ENCODE measurements around the gene OR2M3. TPM values are rescaled to one million over a fixed set of nuclear protein-coding genes. Genes with fewer than 3 reads are reported as not detected.

OR2M3 gene
- total RNA-seq, 1 experiment from 2014 or later = not detected

- ChIA-PET POLR2A (no interaction called here), CTCF (no interaction called here)
- ATAC-seq = no peak
- TF ChIP-seq ZNF263 (CRISPR knock-in tag; IDR thresholded peaks at IDR 0.05; ENCODE audit: low read depth) = no peak
- TF ChIP-seq AFF4 (CRISPR knock-in tag; IDR thresholded peaks at IDR 0.05; ENCODE audit: borderline replicate concordance) = no peak
- no peak for TF ChIP-seq IRF1 (CRISPR knock-in tag; IDR thresholded peaks at IDR 0.05)
- no peak for TF ChIP-seq ZBTB21 (CRISPR knock-in tag; IDR thresholded peaks at IDR 0.05; ENCODE audit: borderline replicate concordance)
- TF ChIP-seq OVOL2 (CRISPR knock-in tag; IDR thresholded peaks at IDR 0.05; ENCODE audit: borderline replicate concordance) = no peak
- TF ChIP-seq HMGA2 (CRISPR knock-in tag; IDR thresholded peaks at IDR 0.05) = no peak
- no peak for TF ChIP-seq NFYB (CRISPR knock-in tag; conservative IDR thresholded peaks at IDR 0.05; ENCODE audit: low read depth)
- TF ChIP-seq JAZF1 (CRISPR knock-in tag; IDR thresholded peaks at IDR 0.05) = no peak
- TF ChIP-seq AR (CRISPR knock-in tag; IDR thresholded peaks at IDR 0.05) = no peak
- TF ChIP-seq NFATC4 (CRISPR knock-in tag; IDR thresholded peaks at IDR 0.05) = no peak
- TF ChIP-seq ATF6 (CRISPR knock-in tag; IDR thresholded peaks at IDR 0.05) = no peak
- no peak for TF ChIP-seq EMX1 (CRISPR knock-in tag; IDR thresholded peaks at IDR 0.05)
- no peak for TF ChIP-seq ZNF121 (CRISPR knock-in tag; IDR thresholded peaks at IDR 0.05)
- no peak for TF ChIP-seq ELF4 (CRISPR knock-in tag; IDR thresholded peaks at IDR 0.05; ENCODE audit: low read depth)
- no peak for TF ChIP-seq NFE2L1 (CRISPR knock-in tag; IDR thresholded peaks at IDR 0.05)
- no peak for TF ChIP-seq FOXP1 (CRISPR knock-in tag; IDR thresholded peaks at IDR 0.05; ENCODE audit: borderline replicate concordance)
- H3K36me3 Mint-ChIP-seq = peaks cover 77% of the 10 kb centered on the region
- H3K27ac Mint-ChIP-seq = no peak overlapping the region
- H3K4me3 Mint-ChIP-seq = no peak overlapping the region
- H3K4me1 Mint-ChIP-seq = no peaks in the 10 kb centered on the region
- peaks cover 78% of the 10 kb centered on the region for H3K9me3 Mint-ChIP-seq
- peaks cover 7% of the 10 kb centered on the region for H3K27me3 Mint-ChIP-seq (ENCODE audit: low read depth)
- DNase-seq (ENCODE audit: low spot score) = no peak
Observed at GRCh38 chr1:248187363-248187762, 9.7 kb upstream of the OR2M3 start.

GRCh38 chr1:248189026-248189425, 8.0 kb upstream of the OR2M3 start:
- Mint-ChIP-seq H3K9me3 (peaks cover 78% of the 10 kb centered on the region), H3K4me1 (no peaks in the 10 kb centered on the region), H3K4me3 (no peak overlapping the region), H3K36me3 (peaks cover 73% of the 10 kb centered on the region), H3K27ac (no peak overlapping the region), H3K27me3 (ENCODE audit: low read depth) (peaks cover 13% of the 10 kb centered on the region)
- no peak for TF ChIP-seq MYBL2 (CRISPR knock-in tag; IDR thresholded peaks at IDR 0.05)
- ChIA-PET POLR2A (no interaction called here), CTCF (no interaction called here)
- ATAC-seq (no peak), DNase-seq (ENCODE audit: low spot score) (no peak)

Measured in WTC11 (cell line).